Measurements from ENCODE around the gene NANOS2. TPM values are rescaled to one million over a fixed set of nuclear protein-coding genes. Genes with fewer than 3 reads are reported as not detected.
A peak's percentile ranks its signal among the peaks of the same experiment; 100 is the strongest.
"Not testable (repeated sequence)": the region's sequence is repeated elsewhere in the genome, so short reads cannot be mapped to it uniquely, and the experiment has no call there.

NANOS2 gene
- polyA plus RNA-seq, 1 donor, result not detected

- peak; percentile 89 for DNase-seq
Observed at GRCh38 chr19:45927565-45928261, 13.1 kb upstream of the NANOS2 start.

GRCh38 chr19:45924891-45925447 lies 10.4 kb upstream of the NANOS2 start:
- no peak for DNase-seq

GRCh38 chr19:45922281-45922680 lies 7.7 kb upstream of the NANOS2 start:
- DNase-seq, result no peak

- DNase-seq, result no peak
Observed at GRCh38 chr19:45920458-45920857, 5.9 kb upstream of the NANOS2 start.

- no peak for DNase-seq
Observed at GRCh38 chr19:45919678-45920077, 5.1 kb upstream of the NANOS2 start.

DNA sequence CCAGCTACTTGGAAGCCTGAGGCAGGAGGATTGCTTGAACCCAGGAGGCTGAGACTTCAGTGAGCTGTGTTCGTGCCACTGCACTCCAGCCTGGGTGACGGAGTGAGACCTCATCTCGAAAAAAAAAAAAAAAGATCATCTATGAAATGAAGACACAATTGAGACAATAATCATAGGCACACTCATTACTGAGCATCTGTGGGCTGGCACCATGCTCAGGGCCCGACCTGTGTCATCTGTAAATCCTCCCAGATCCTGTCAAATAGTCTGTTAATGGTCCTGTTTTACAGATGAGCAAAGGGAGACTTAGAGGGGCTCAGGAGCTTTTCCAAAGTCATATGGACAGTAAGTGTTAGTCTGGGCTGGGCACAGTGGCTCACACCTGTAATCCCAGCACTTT lies 4.1 kb upstream of the NANOS2 start:
- no peak for DNase-seq

DNA sequence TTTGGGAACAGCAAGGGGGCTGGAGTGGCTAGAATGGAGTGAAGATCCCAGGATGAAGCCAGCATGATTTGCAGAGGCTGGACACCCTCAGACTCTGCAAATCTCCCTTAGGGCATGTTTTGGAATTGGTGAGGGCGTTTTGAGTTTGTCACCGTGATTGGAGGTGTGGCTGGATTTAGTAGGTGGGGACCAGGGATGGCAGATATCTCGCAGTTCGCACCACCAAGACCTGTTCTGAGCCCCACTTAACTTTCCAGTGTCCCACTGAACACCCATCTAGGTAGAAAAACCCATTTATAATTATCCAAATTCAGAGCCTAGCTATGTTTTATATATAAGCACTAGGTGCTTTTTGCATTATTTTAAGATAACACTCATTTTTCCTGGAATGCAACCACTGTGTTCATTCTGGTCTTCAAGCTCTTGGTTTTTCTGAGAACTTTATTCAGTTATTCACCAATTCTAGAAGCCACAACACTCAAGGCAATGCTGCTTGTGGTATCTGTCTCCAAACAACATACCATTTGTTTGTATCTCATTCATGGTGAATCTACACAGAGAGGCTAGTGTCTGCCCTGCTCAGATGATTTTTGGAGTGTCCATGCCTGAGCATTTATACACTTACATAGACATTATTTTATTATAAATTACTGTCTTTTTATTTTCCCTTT lies 3.0 kb upstream of the NANOS2 start:
- DNase-seq, result no peak

DNA sequence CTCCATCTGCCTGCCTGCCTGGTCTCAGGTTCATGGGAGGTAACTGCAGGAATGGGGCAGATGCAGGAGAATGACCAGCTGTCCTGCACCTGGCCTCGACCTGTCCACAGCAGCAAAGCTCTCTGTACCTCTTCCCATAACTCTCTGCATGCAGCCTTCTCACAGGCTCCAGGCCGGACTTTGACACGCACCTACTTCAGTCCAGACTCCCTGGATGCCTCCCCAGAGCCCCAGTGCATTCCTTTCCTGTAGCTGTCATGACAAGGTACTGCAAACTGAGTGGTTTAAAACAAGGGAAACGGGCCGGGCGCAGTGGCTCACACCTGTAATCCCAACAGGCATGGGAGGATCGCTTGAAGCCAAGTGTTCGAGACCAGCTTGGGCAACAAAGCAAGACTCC lies 3.3 kb downstream of the NANOS2 start:
- no peak for DNase-seq

DNA sequence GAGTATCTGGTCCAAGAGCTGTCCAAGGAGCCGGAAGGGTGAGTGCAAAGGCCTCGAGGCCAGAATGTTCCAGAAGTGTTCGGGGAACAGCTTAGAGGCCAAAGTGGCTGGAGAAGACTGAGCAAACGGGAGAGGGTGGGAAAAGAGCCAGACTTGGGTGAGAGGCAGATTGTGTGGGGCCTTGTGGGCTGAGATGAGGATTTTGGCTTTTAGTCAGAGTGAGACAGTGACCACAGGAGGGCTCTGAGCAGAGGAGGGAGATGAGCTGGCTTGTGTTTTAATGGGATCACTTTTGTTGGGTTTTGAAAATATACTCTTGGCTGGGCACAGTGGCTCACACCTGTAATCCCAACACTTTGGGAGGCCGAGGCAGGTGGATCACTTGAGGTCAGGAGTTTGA lies 5.6 kb downstream of the NANOS2 start:
- no peak for DNase-seq

- no peak for DNase-seq
Observed at GRCh38 chr19:45906221-45906620, 8.4 kb downstream of the NANOS2 start.

DNA sequence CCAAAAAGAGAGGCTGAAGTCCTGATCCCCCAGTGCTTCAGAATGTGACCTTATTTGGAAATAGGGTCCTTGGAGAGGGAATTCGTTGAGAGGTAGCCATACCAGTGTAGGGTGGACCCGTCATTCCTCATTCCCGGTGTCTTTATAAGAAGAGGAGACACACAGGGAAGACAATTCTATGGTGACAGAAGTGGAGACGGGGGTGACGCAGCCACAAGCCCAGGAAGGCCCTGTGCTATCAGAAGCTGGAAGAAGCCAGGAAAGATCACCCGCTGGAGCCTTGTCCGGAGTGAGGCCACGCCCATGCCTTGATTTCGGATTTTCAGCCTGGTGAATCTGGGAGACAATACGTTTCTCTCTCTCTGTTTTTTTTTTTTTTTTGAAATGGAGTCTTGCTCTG lies 9.6 kb downstream of the NANOS2 start:
- DNase-seq, result no peak

DNA sequence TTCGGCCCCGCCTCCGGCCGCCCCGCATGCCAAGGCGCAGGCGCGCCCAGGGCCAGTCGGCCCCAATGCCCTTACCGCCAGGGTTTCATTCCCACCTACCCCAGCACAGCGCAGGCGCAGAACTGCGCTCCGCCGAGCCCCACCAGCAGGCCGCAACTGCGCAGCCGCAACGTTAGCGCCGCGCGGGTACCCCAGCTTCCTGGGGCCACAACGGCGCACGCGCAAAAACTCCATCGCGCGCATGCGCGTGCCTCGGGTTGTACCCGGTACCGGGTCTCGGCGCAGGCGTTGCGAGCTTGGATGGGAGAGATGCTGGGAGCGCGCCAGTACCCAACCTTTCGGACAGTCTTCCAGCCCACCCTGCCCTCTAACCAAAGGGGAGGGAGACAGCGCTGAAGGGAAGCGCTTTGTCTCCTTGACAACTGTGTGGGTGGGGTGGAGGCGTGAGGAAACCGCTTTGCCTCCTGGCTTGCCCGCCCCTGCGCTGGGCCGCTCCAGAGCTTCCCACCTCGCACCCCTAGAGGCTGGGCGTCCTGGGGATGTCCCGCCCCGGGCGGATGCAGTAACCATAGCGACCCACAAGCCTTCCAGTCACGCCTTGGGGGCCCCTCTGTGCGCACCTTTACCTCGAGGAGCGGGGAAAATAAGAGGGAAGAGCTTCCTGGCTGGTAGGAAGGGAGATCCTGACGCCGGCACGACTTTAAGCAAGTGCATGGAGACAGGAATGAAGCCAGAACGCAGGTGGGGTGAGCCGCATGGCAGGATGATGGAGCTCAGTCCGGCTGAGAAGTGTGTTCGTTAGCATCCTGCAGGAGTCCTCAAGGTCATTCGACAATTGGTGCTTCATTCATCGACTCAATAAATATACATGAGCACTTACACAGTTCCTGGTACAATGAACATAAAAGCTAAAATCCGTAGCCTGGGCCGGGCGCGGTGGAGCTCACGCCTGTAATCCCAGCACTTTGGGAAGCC lies 11.6 kb downstream of the NANOS2 start:
- DNase-seq, result peak; percentile 99

DNA sequence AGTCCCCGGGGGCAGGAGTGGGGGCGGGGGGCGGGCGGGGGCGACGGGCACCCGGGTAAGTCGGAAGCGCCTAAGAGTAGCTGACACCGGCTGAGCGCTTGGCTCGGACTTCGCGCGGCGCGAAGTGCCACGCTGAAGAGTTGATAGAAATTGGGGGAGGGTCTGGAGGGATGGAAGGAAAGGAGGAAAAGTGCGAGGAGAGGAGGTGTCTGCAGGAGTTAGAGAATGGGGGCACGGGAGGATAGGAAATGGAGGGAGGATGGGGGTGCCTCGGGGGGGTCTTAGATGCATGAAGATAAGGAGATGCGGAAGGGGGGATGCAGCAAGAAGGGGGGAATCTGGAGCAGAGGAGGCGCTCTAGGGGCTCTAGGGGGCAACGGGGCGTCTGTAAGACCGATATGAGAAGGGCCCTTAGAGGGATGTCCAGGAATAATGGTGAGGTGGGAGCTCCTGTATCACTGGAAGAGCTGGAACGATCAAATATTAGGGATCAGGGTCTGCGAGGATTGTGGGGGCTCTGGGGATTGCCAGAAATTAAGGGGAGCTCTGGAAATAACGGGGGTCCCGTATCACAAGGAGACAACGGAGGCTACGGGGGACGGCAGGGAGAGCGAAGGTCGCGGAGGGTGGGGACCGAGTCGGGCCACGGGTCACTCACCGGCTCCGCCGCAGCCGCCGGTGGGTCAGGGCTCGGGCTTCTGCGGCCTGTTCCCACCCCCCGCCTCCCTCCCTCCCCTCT lies 12.5 kb downstream of the NANOS2 start, which contains the start of gene MYPOP:
Gene MYPOP (minus strand): TSS at position 702 of the 739 bp plus-strand sequence. CDS start 840 bp downstream, outside the sequence.
- no peak for DNase-seq

- DNase-seq, result no peak
Observed at GRCh38 chr19:45901432-45901911, 13.1 kb downstream of the NANOS2 start.

- no peak for DNase-seq
Observed at GRCh38 chr19:45900738-45901431, 13.7 kb downstream of the NANOS2 start.

DNA sequence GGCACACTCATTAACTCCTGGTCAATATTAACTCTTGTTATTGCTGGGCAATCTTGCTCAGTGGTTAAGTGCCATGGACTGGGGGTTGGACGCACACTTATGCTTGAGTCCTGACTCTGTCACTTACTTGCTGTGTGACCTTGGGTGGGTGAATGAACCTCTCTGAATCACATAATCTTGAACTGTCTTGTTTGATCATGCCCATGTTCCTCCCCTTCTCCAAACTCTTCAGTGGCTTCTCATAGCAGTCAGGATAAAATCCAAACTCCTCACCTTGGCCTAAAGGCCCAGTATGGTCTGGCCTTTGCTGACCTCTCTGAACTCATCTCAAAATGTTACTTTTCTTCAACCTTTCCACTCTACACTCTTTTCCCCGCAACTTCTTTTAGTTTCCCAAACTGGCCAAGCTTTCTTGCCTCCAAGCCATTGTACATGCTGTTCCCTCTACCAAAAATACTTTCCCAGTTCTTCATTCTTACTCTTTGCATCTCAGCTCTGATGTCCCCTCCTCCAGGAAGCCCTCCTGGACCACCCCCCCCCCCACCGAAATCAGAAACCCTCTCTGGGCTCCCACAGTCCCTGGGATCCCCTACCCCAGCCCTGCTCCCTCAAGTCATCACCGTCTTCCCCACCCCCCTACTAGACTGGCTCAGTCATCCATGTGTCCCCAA lies 14.5 kb downstream of the NANOS2 start:
- no peak for DNase-seq

GRCh38 chr19:45899253-45899652 lies 15.3 kb downstream of the NANOS2 start:
- DNase-seq, result no peak

GRCh38 chr19:45897261-45897812 lies 17.2 kb downstream of the NANOS2 start:
- no peak for DNase-seq

GRCh38 chr19:45895983-45896599 lies 18.5 kb downstream of the NANOS2 start:
- not testable (repeated sequence) for DNase-seq

DNA sequence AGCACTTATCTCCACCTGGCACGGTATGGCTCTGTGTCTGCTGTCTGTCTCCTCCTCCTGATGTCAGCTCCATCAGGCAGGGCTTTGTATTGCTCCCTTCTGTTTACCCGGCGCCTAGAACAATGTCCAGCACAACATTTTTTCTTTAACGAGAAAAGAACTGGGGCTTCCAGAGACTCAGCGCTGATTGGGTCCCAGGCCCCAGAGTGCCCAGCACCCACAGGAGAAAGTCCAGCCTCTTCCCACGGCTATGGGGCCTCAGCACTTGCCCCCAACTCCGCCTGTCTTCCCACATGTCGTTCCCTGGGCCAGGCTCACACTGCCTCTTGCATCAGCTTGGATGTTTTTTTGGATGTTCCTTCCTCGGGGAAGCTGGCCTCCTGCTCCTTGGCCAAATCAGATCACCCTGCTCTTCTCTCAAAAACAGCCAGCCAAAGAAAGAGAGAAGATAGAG lies 19.0 kb downstream of the NANOS2 start:
- no peak for DNase-seq
